Ecto neural progenitor cell (in vitro differentiated cells): ENCODE measurements around the gene TKT.

Experiments
- DNase-seq: peaks from one replicate; pipeline ENCODE4 v3.0.0-alpha.2; 2018; ENCODE audit warnings: low spot score

Gene TKT

GRCh38 chr3:53181024-53181371 lies 74.8 kb downstream of the TKT start:
- no peak for DNase-seq

GRCh38 chr3:53180305-53181023 lies 75.4 kb downstream of the TKT start:
- no peak for DNase-seq

- DNase-seq = no peak
Measured at GRCh38 chr3:53179580-53179979, 76.2 kb downstream of the TKT start.

- DNase-seq = no peak
Measured at GRCh38 chr3:53178246-53178645, 77.6 kb downstream of the TKT start.

- no peak for DNase-seq
Measured at GRCh38 chr3:53175613-53176540, 79.9 kb downstream of the TKT start.
